Osteoblast (primary cell): ENCODE measurements around the gene DEFB128. TPM values are rescaled to one million over a fixed set of nuclear protein-coding genes. Genes with fewer than 3 reads are reported as not detected.

ENCODE experiments used
- DNase-seq: peaks from one replicate; pipeline ENCODE4 v3.0.0; 2011; ENCODE audit warnings: low spot score, mixed read lengths; ENCODE audit not compliant: insufficient read length; ENCODE audit errors: missing footprints
- H2AFZ ChIP-seq: 2 replicates; pipeline ENCODE4 v1.6.0; 2011; ENCODE audit warnings: mild to moderate bottlenecking, low read length
- H3K27ac ChIP-seq: 2 replicates; pipeline ENCODE4 v1.5.1; 2011; ENCODE audit warnings: mild to moderate bottlenecking, low read depth, low read length, moderate library complexity
- H3K27me3 ChIP-seq: 2 replicates; pipeline ENCODE4 v1.6.0; 2012; ENCODE audit warnings: mild to moderate bottlenecking, control low read depth, inconsistent platforms, low read length, moderate library complexity; ENCODE audit not compliant: insufficient read depth
- H3K36me3 ChIP-seq: 2 replicates; pipeline ENCODE4 v1.5.1; 2011; ENCODE audit warnings: mild to moderate bottlenecking, low read length, control low read depth, moderate library complexity; ENCODE audit not compliant: insufficient read depth
- H3K4me1 ChIP-seq: 2 replicates; pipeline ENCODE4 v1.5.1; 2011; ENCODE audit warnings: mild to moderate bottlenecking, low read length, control low read depth, moderate library complexity; ENCODE audit not compliant: insufficient read depth
- H3K4me2 ChIP-seq: 2 replicates; pipeline ENCODE4 v1.6.0; 2011; ENCODE audit warnings: mild to moderate bottlenecking, low read length; ENCODE audit not compliant: insufficient read depth
- H3K4me3 ChIP-seq: fragments of 200-600 bp; sonication (generic); 3 replicates; pipeline ENCODE4 v1.5.1; 2012; ENCODE audit warnings: mild to moderate bottlenecking, low read length, inconsistent platforms; ENCODE audit not compliant: insufficient read depth
- H3K79me2 ChIP-seq: 2 replicates; pipeline ENCODE4 v1.6.0; 2012; ENCODE audit warnings: mild to moderate bottlenecking, low read length, control low read depth, inconsistent platforms; ENCODE audit not compliant: insufficient read depth
- H3K9me3 ChIP-seq: 2 replicates; pipeline ENCODE4 v1.5.1; 2011; ENCODE audit warnings: low read depth, low read length, control low read depth
- H4K20me1 ChIP-seq: 2 replicates; pipeline ENCODE4 v1.6.0; 2012; ENCODE audit warnings: mild to moderate bottlenecking, low read length, control low read depth; ENCODE audit not compliant: insufficient read depth
- CTCF ChIP-seq: IDR thresholded peaks from 2 replicates; pipeline ENCODE4 v1.5.1; 2011; ENCODE audit warnings: mild to moderate bottlenecking, low read depth, low read length, moderate library complexity; ENCODE audit errors: extremely low read depth
- total RNA-seq: library from RNA; depleted of rRNA; stranded (reverse); fragments of >200 nt; gene quantifications from 2 replicates; pipeline ENCODE4 v1.2.3, GENCODE V29; 2012

DEFB128 gene
- not detected in 2 replicates for total RNA-seq

GRCh38 chr20:189611-190010 is at the start of gene DEFB128:
DEFB128 (minus strand) TSS chr20:189711; CDS start chr20:189623, 88 bp downstream.
- Histone ChIP-seq H3K27me3 (peaks cover 2% of the 10 kb centered on the region), H3K27ac (no peak within 1 kb of the TSS)
- TF ChIP-seq CTCF: no peak

GRCh38 chr20:237929-238328 is 48.4 kb upstream of the DEFB128 start:
- Histone ChIP-seq H3K36me3 (no peaks in the 10 kb centered on the region), H3K4me1 (no peaks in the 10 kb centered on the region), H4K20me1 (no peaks in the 10 kb centered on the region), H3K4me2 (peak overlapping the region; percentile 9), H3K4me3 (no peak overlapping the region), H3K27ac (no peak overlapping the region), H2AFZ (no peak overlapping the region), H3K79me2 (no peaks in the 10 kb centered on the region), H3K9me3 (no peaks in the 10 kb centered on the region), H3K27me3 (peaks cover 3% of the 10 kb centered on the region)
- no peak for TF ChIP-seq CTCF
- no peak for DNase-seq

More at GRCh38 chr20:189611-190010, at the start of gene DEFB128:
- Histone ChIP-seq H3K79me2 (no peaks in the 10 kb centered on the region), H3K4me2 (no peak within 1 kb of the TSS), H4K20me1 (no peaks in the 10 kb centered on the region), H2AFZ (no peak within 1 kb of the TSS), H3K4me3 (no peak within 1 kb of the TSS), H3K36me3 (no peaks in the 10 kb centered on the region), H3K9me3 (no peaks in the 10 kb centered on the region), H3K4me1 (no peaks in the 10 kb centered on the region)
- no peak for DNase-seq

- no peaks in the 10 kb centered on the region for H3K9me3 ChIP-seq
- no peaks in the 10 kb centered on the region for H3K79me2 ChIP-seq
- no peaks in the 10 kb centered on the region for H4K20me1 ChIP-seq
- no peaks in the 10 kb centered on the region for H3K36me3 ChIP-seq
- H3K4me3 ChIP-seq: no peak overlapping the region
- no peaks in the 10 kb centered on the region for H3K4me1 ChIP-seq
- H2AFZ ChIP-seq: no peak overlapping the region
- no peak overlapping the region for H3K27ac ChIP-seq
- H3K27me3 ChIP-seq: peaks cover 3% of the 10 kb centered on the region
- no peak for TF ChIP-seq CTCF
- peak overlapping the region; percentile 9 for H3K4me2 ChIP-seq
- no peak for DNase-seq
Observed at GRCh38 chr20:237489-237888, 48.0 kb upstream of the DEFB128 start.

- H3K27ac ChIP-seq: no peak overlapping the region
- peak; percentile 29 for DNase-seq
- H3K4me1 ChIP-seq: no peaks in the 10 kb centered on the region
- H3K27me3 ChIP-seq: peaks cover 3% of the 10 kb centered on the region
- H3K36me3 ChIP-seq: no peaks in the 10 kb centered on the region
- H3K79me2 ChIP-seq: no peaks in the 10 kb centered on the region
- H3K9me3 ChIP-seq: no peaks in the 10 kb centered on the region
- H4K20me1 ChIP-seq: no peaks in the 10 kb centered on the region
- H3K4me2 ChIP-seq: no peak overlapping the region
- H3K4me3 ChIP-seq: no peak overlapping the region
- TF ChIP-seq CTCF: peak; percentile 14
- H2AFZ ChIP-seq: no peak overlapping the region
Observed at GRCh38 chr20:235891-236290, 46.4 kb upstream of the DEFB128 start.
